NK-92 (cell line): ENCODE measurements around the gene SIAH1.
"Not testable (repeated sequence)": the region's sequence is repeated elsewhere in the genome, so short reads cannot be mapped to it uniquely, and the experiment has no call there.

Experiments
- DNase-seq: peaks from one replicate; lab custom pipeline; 2025; ENCODE audit not compliant: unreplicated experiment; lab: John Stamatoyannopoulos, UW

The SIAH1 gene

GRCh38 chr16:48366165-48367093 lies 18.8 kb downstream of the SIAH1 start:
- DNase-seq: no peak

GRCh38 chr16:48365601-48366164 lies 19.5 kb downstream of the SIAH1 start:
- no peak for DNase-seq

- no peak for DNase-seq
Observed at GRCh38 chr16:48365025-48365600, 20.1 kb downstream of the SIAH1 start.

- DNase-seq: no peak
Observed at GRCh38 chr16:48361540-48362144, 23.6 kb downstream of the SIAH1 start.

GRCh38 chr16:48361012-48361411 lies 24.2 kb downstream of the SIAH1 start:
- no peak for DNase-seq

- DNase-seq: no peak
Observed at GRCh38 chr16:48359983-48360382, 25.2 kb downstream of the SIAH1 start.

GRCh38 chr16:48358419-48358818 lies 26.8 kb downstream of the SIAH1 start:
- no peak for DNase-seq

- DNase-seq: no peak
Observed at GRCh38 chr16:48356633-48357376, 28.4 kb downstream of the SIAH1 start.

GRCh38 chr16:48354877-48355855 lies 30.0 kb downstream of the SIAH1 start:
- no peak for DNase-seq

GRCh38 chr16:48354385-48354784 lies 30.8 kb downstream of the SIAH1 start:
- DNase-seq: not testable (repeated sequence)

- no peak for DNase-seq
Observed at GRCh38 chr16:48353565-48354163, 31.5 kb downstream of the SIAH1 start.

GRCh38 chr16:48352648-48353390 lies 32.4 kb downstream of the SIAH1 start:
- no peak for DNase-seq

- DNase-seq: no peak
Observed at GRCh38 chr16:48350736-48351135, 34.5 kb downstream of the SIAH1 start.

GRCh38 chr16:48347980-48348379 lies 37.2 kb downstream of the SIAH1 start:
- no peak for DNase-seq

GRCh38 chr16:48347191-48347865 lies 37.9 kb downstream of the SIAH1 start:
- DNase-seq: no peak

GRCh38 chr16:48342591-48342990 lies 42.6 kb downstream of the SIAH1 start:
- DNase-seq: no peak

- DNase-seq: no peak
Observed at GRCh38 chr16:48340054-48340453, 45.2 kb downstream of the SIAH1 start.

GRCh38 chr16:48335961-48336360 lies 49.3 kb downstream of the SIAH1 start:
- DNase-seq: no peak
